ENCODE measurements around the gene PPFIA1.
"Not testable (repeated sequence)": the region's sequence is repeated elsewhere in the genome, so short reads cannot be mapped to it uniquely, and the experiment has no call there.

DNA sequence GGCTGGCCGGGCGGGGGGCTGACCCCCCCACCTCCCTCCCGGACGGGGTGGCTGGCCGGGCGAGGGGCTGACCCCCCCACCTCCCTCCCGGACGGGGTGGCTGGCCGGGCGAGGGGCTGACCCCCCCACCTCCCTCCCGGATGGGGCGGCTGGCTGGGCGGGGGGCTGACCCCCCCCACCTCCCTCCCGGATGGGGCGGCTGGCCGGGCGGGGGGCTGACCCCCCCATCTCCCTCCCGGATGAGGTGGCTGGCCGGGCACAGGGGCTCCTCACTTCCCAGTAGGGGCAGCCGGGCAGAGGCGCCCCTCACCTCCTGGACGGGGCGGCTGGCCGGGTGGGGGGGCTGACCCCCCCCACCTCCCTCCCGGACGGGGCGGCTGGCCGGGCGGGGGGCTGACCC, 24.7 kb downstream of the PPFIA1 start:
- TF ChIP-seq EZH2 (IDR thresholded peaks at IDR 0.05); POLR2AphosphoS5 (IDR thresholded peaks at IDR 0.05; ENCODE audit: borderline replicate concordance, low read depth, low read length); FOXP2 (optimal IDR thresholded peaks at IDR 0.05; ENCODE audit: control extremely low read depth, extremely low read length, insufficient read depth): not testable (repeated sequence)

Data from SK-N-MC (cell line).